GM12864 (cell line): Measurements from ENCODE around the gene PDE3A.

Source experiments
- DNase-seq: peaks from one replicate; pipeline ENCODE4 v3.0.0-alpha.2; 2011; ENCODE audit warnings: low read depth
- H3K4me3 ChIP-seq: 2 replicates; pipeline ENCODE4 v1.5.1; 2011; ENCODE audit warnings: mild to moderate bottlenecking, low read depth, low read length, control low read depth
- CTCF ChIP-seq: IDR thresholded peaks from 2 replicates; pipeline ENCODE4 v1.5.1; 2011; ENCODE audit warnings: low read depth, mild to moderate bottlenecking, moderate library complexity, low read length, control low read depth, inconsistent platforms; ENCODE audit errors: missing control alignments

Gene PDE3A

GRCh38 chr12:20420557-20420956, 52.2 kb downstream of the PDE3A start:
- no peak for DNase-seq
- no peak for TF ChIP-seq CTCF
- no peak overlapping the region for H3K4me3 ChIP-seq

GRCh38 chr12:20421421-20421820, 53.1 kb downstream of the PDE3A start:
- TF ChIP-seq CTCF: no peak
- DNase-seq: no peak
- H3K4me3 ChIP-seq: no peak overlapping the region

- no peak overlapping the region for H3K4me3 ChIP-seq
- no peak for TF ChIP-seq CTCF
- no peak for DNase-seq
Measured at GRCh38 chr12:20423557-20423956, 55.2 kb downstream of the PDE3A start.

- H3K4me3 ChIP-seq: no peak overlapping the region
- TF ChIP-seq CTCF: no peak
- no peak for DNase-seq
Measured at GRCh38 chr12:20424841-20425240, 56.5 kb downstream of the PDE3A start.

- H3K4me3 ChIP-seq: no peak overlapping the region
- no peak for TF ChIP-seq CTCF
- no peak for DNase-seq
Measured at GRCh38 chr12:20426191-20426590, 57.9 kb downstream of the PDE3A start.

GRCh38 chr12:20426957-20427356, 58.6 kb downstream of the PDE3A start:
- no peak for DNase-seq
- TF ChIP-seq CTCF: no peak
- no peak overlapping the region for H3K4me3 ChIP-seq

GRCh38 chr12:20429852-20430251, 61.5 kb downstream of the PDE3A start:
- DNase-seq: no peak
- H3K4me3 ChIP-seq: no peak overlapping the region
- TF ChIP-seq CTCF: no peak
